Inflammatory macrophage treated with lipopolysaccharide for 4 hours (primary cell): ENCODE results near the gene TP53.
"Not testable (repeated sequence)": the region's sequence is repeated elsewhere in the genome, so short reads cannot be mapped to it uniquely, and the experiment has no call there.

Experiments used
- DNase-seq: peaks from one replicate; pipeline ENCODE4 v3.0.0-alpha.2; 2020

The TP53 gene

GRCh38 chr17:7629939-7630571 is 57.2 kb downstream of the TP53 start, which contains the start of gene SHBG:
Gene SHBG (plus strand): TSS chr17:7630135. CDS start chr17:7630173, 38 bp downstream.
- no peak for DNase-seq

GRCh38 chr17:7627250-7628121 is 59.8 kb downstream of the TP53 start, which contains the start of gene SAT2:
Gene SAT2 (minus strand): TSS chr17:7627821. CDS start chr17:7627635, 186 bp downstream.
- DNase-seq, result peak; percentile 91

- no peak for DNase-seq
These were observed 60.4 kb downstream of the TP53 start for GRCh38 chr17:7626956-7627249.

GRCh38 chr17:7626307-7626706 is 61.0 kb downstream of the TP53 start:
- peak; percentile 88 for DNase-seq

- not testable (repeated sequence) for DNase-seq
These were observed 61.5 kb downstream of the TP53 start for GRCh38 chr17:7625749-7626148.

- no peak for DNase-seq
These were observed 63.6 kb downstream of the TP53 start for GRCh38 chr17:7623661-7624060.

GRCh38 chr17:7620835-7621234 is 66.5 kb downstream of the TP53 start:
- DNase-seq, result no peak

- no peak for DNase-seq
These were observed 68.7 kb downstream of the TP53 start for GRCh38 chr17:7618608-7619007.
